ENCODE data around the gene PLCL2.

The PLCL2 gene

DNA sequence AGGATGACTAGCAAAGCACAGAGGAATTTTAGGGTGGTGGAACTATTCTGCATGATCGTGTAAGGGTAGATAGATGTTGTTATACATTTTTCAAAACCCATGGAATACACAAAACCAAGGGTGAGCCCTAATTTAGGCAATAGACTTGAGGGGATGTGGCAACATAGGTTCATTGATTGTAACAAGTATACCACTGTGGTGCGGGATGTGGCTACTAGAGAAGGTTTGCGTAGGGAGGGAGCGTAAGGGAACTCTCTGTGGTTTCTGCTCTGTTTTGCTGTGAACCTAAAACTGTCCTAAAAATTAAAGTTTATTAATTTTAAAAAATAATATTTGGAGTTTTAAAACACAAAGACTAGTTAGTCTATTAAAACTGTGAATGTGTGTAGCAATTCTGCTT, 202.8 kb downstream of the PLCL2 start:
- Histone ChIP-seq H3K27me3 (replicated peaks; ENCODE audit: insufficient read depth, low read length) (no peaks in the 10 kb centered on the region), H2AFZ (ENCODE audit: low read length) (no peak overlapping the region), H3K79me2 (ENCODE audit: low read length) (no peaks in the 10 kb centered on the region), H3F3A (ENCODE audit: insufficient read depth, low read length) (no peaks in the 10 kb centered on the region), H3K9ac (ENCODE audit: low read length) (no peak overlapping the region), H3K9me2 (replicated peaks; ENCODE audit: insufficient read depth, low read length) (no peaks in the 10 kb centered on the region), H3K4me1 (ENCODE audit: low read length) (no peaks in the 10 kb centered on the region), H3K4me3 (ENCODE audit: low read length) (no peak overlapping the region), H3K9me3 (replicated peaks; ENCODE audit: insufficient read depth, low read length) (no peaks in the 10 kb centered on the region), H3K36me3 (replicated peaks; ENCODE audit: insufficient read depth, low read length) (no peaks in the 10 kb centered on the region), H3K4me2 (ENCODE audit: low read depth, low read length) (no peak overlapping the region), H4K20me1 (ENCODE audit: insufficient read depth, low read length) (no peaks in the 10 kb centered on the region), H3K27ac (ENCODE audit: low read length) (no peak overlapping the region)
- no peak for DNase-seq
- no peak for TF ChIP-seq EZH2phosphoT487 (IDR thresholded peaks at IDR 0.05; ENCODE audit: low read length)
- TF ChIP-seq, protein P1, sequence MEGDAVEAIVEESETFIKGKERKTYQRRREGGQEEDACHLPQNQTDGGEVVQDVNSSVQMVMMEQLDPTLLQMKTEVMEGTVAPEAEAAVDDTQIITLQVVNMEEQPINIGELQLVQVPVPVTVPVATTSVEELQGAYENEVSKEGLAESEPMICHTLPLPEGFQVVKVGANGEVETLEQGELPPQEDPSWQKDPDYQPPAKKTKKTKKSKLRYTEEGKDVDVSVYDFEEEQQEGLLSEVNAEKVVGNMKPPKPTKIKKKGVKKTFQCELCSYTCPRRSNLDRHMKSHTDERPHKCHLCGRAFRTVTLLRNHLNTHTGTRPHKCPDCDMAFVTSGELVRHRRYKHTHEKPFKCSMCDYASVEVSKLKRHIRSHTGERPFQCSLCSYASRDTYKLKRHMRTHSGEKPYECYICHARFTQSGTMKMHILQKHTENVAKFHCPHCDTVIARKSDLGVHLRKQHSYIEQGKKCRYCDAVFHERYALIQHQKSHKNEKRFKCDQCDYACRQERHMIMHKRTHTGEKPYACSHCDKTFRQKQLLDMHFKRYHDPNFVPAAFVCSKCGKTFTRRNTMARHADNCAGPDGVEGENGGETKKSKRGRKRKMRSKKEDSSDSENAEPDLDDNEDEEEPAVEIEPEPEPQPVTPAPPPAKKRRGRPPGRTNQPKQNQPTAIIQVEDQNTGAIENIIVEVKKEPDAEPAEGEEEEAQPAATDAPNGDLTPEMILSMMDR (IDR thresholded peaks at IDR 0.05; ENCODE audit: low read length), result no peak
- TF ChIP-seq EZH2 (optimal IDR thresholded peaks at IDR 0.05; ENCODE audit: low read depth, low read length), result no peak

DNA sequence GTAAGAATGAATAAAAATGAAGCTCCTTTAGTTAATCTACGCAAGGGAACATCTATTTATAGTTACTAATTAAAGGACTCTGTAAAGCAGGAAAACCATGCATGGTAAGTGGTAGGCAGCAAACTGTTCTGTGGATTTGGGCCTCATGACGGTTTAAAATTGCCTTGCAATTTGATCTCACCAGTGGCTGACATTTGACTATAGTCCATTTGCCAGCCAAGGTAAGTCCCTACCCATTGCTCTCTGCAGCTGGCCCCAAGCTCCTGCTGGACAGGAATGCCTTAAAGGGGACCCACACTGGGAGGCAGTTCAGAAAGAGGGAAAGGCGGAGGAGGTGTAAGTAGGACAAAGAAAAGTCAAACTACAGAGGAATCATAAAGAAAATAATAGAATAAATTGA, 203.3 kb downstream of the PLCL2 start:
- Histone ChIP-seq H3F3A (ENCODE audit: insufficient read depth, low read length) (no peaks in the 10 kb centered on the region), H2AFZ (ENCODE audit: low read length) (no peak overlapping the region), H3K79me2 (ENCODE audit: low read length) (no peaks in the 10 kb centered on the region), H3K27ac (ENCODE audit: low read length) (no peak overlapping the region), H3K9me3 (replicated peaks; ENCODE audit: insufficient read depth, low read length) (no peaks in the 10 kb centered on the region), H3K4me2 (ENCODE audit: low read depth, low read length) (no peak overlapping the region), H3K9ac (ENCODE audit: low read length) (no peak overlapping the region), H3K4me3 (ENCODE audit: low read length) (no peak overlapping the region), H3K9me2 (replicated peaks; ENCODE audit: insufficient read depth, low read length) (no peaks in the 10 kb centered on the region), H3K36me3 (replicated peaks; ENCODE audit: insufficient read depth, low read length) (no peaks in the 10 kb centered on the region), H3K27me3 (replicated peaks; ENCODE audit: insufficient read depth, low read length) (no peaks in the 10 kb centered on the region), H4K20me1 (ENCODE audit: insufficient read depth, low read length) (no peaks in the 10 kb centered on the region), H3K4me1 (ENCODE audit: low read length) (no peaks in the 10 kb centered on the region)
- no peak for TF ChIP-seq EZH2phosphoT487 (IDR thresholded peaks at IDR 0.05; ENCODE audit: low read length)
- DNase-seq, result no peak

DNA sequence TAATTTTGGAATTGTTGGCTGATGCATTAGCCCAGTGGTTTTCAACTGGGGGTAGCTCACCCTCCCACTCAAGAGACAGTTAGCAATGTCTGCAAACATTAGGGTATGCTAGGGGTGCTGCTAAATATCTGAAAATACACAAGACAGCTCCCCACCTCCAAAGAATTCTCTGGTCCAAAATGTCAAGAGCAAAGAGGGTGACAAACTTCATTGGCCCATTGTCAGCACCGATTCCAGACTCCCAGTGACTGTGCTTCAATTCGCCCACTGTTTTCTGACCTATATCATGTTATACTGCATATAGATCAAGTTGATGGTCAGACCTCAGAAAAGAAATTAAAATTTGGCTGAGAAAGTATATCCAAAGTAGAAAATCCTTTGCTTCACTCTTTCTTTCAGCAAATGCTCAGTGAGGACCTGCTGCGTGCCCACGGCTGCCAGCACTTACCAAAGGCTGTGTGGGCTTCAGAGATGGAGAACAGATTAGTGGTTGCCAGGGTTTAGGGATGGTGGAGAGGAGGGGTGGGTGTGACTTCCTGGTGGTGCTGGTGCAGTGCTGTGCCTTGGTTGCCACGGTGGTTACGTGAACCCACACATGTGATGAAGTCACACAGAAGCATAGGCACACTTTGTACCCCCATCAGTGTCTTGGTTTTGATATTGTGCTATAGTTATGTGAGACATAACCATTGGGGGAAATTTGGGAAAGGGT, 204.0 kb downstream of the PLCL2 start:
- no peak for DNase-seq
- H3K9me3 ChIP-seq (replicated peaks; ENCODE audit: insufficient read depth, low read length), result no peaks in the 10 kb centered on the region
- no peaks in the 10 kb centered on the region for H4K20me1 ChIP-seq (ENCODE audit: insufficient read depth, low read length)
- H3F3A ChIP-seq (ENCODE audit: insufficient read depth, low read length), result no peaks in the 10 kb centered on the region
- no peak overlapping the region for H2AFZ ChIP-seq (ENCODE audit: low read length)
- H3K27ac ChIP-seq (ENCODE audit: low read length), result no peak overlapping the region
- no peaks in the 10 kb centered on the region for H3K9me2 ChIP-seq (replicated peaks; ENCODE audit: insufficient read depth, low read length)
- no peak for TF ChIP-seq EZH2 (optimal IDR thresholded peaks at IDR 0.05; ENCODE audit: low read depth, low read length)
- no peak for TF ChIP-seq EZH2phosphoT487 (IDR thresholded peaks at IDR 0.05; ENCODE audit: low read length)
- TF ChIP-seq, protein P1 (IDR thresholded peaks at IDR 0.05; ENCODE audit: low read length), result no peak
- H3K4me3 ChIP-seq (ENCODE audit: low read length), result no peak overlapping the region
- no peaks in the 10 kb centered on the region for H3K79me2 ChIP-seq (ENCODE audit: low read length)
- no peak overlapping the region for H3K9ac ChIP-seq (ENCODE audit: low read length)
- no peaks in the 10 kb centered on the region for H3K27me3 ChIP-seq (replicated peaks; ENCODE audit: insufficient read depth, low read length)
- H3K36me3 ChIP-seq (replicated peaks; ENCODE audit: insufficient read depth, low read length), result no peaks in the 10 kb centered on the region
- H3K4me2 ChIP-seq (ENCODE audit: low read depth, low read length), result no peak overlapping the region
- no peaks in the 10 kb centered on the region for H3K4me1 ChIP-seq (ENCODE audit: low read length)

DNA sequence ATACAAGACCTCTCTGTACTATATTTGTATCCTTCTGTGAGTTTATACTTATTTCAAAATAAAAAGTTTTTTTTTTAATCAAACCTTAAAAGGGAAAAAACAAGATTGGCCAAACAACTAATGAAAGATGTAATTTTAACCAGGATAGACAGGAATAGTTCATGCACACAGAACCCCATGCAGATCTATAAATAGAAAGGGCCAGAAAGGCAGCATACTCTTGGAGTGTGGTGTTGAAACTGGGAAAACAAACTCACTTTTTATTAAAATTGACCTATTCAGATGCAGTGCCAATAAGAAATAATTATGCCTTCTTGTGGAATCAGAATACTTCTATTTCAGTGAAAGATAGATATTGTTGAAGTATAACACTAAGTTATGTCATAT, 204.6 kb downstream of the PLCL2 start:
- Histone ChIP-seq H2AFZ (ENCODE audit: low read length) (no peak overlapping the region), H3K9me3 (replicated peaks; ENCODE audit: insufficient read depth, low read length) (no peaks in the 10 kb centered on the region), H4K20me1 (ENCODE audit: insufficient read depth, low read length) (no peaks in the 10 kb centered on the region), H3K27me3 (replicated peaks; ENCODE audit: insufficient read depth, low read length) (no peaks in the 10 kb centered on the region), H3K9ac (ENCODE audit: low read length) (no peak overlapping the region), H3K4me3 (ENCODE audit: low read length) (no peak overlapping the region), H3K27ac (ENCODE audit: low read length) (no peak overlapping the region), H3K79me2 (ENCODE audit: low read length) (no peaks in the 10 kb centered on the region), H3K36me3 (replicated peaks; ENCODE audit: insufficient read depth, low read length) (no peaks in the 10 kb centered on the region), H3K4me1 (ENCODE audit: low read length) (no peaks in the 10 kb centered on the region), H3F3A (ENCODE audit: insufficient read depth, low read length) (no peaks in the 10 kb centered on the region), H3K4me2 (ENCODE audit: low read depth, low read length) (no peak overlapping the region), H3K9me2 (replicated peaks; ENCODE audit: insufficient read depth, low read length) (no peaks in the 10 kb centered on the region)
- no peak for DNase-seq
- TF ChIP-seq EZH2phosphoT487 (IDR thresholded peaks at IDR 0.05; ENCODE audit: low read length) (no peak), EZH2 (optimal IDR thresholded peaks at IDR 0.05; ENCODE audit: low read depth, low read length) (no peak)
- TF ChIP-seq, protein P1 (IDR thresholded peaks at IDR 0.05; ENCODE audit: low read length), result no peak
